ENCODE data around the gene SUPT4H1. TPM values are rescaled to one million over a fixed set of nuclear protein-coding genes. Genes with fewer than 3 reads are reported as not detected.

SUPT4H1 gene
- total and polyA plus RNA-seq, 10 donors: 37.8 to 106 (median 66.6) TPM

DNA sequence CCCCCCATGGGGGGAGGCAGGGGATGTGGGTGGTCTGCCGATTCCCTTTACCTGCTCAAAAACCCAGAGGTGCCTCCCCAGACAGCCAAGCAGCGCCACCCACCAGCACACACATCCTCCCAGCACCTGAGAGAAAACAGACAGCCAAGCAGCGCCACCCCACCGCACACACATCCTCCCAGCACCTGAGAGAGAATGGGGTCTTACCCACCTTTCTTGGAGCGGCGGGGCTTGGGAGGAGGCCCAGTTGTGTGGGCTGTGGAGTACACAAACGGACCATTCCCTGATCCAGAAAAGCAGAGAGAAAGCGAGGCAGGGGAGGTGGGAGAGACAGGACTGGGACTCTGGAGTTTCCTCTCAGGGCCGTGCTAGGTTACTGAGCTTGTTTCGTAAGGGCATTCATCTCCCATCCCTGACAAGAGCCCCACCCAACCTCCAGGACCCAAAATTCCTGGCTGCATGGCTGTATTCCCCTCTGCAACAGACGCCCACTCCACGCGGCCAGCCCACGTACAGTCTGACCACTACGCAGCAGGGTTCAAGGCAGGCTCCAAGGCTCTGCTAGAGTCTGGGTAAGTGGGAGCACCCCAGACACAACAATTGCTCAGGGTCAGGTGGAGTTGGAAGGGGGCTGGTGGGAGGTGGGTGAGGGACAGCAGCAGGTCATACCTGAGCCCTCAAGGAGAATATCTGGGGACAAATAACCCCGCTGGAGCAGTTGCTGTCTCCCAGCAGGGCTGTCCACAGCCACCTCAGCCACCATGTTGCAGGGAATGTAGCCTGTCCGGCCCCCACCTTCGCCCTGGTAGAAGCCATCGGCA, 45.7 kb downstream of the SUPT4H1 start:
- Histone ChIP-seq H3K27me3 (replicated peaks in 1 of 7) (no peaks in the 10 kb centered on the region), H3K9me3 (no peaks in the 10 kb centered on the region), H3K27ac (no peak overlapping the region), H3K4me3 (no peak overlapping the region), H3K4me1 (peaks cover 0 to 25% (median 8%) of the 10 kb centered on the region in 6 donors), H3K36me3 (peaks cover 0 to 46% (median 0%) of the 10 kb centered on the region in 6 donors)
- intact Hi-C loops (cut with DNase I; ENCODE audit: low total_unique reads): no loop called here
- whole genome bisulfite sequencing, 5 donors: 83 to 92% (median 89%) methylated on average over 19 of the region's 19 CpGs
- no peak for DNase-seq
- TF ChIP-seq POLR2AphosphoS5 (IDR thresholded peaks at IDR 0.05) (no peak), POLR2A (IDR thresholded peaks at IDR 0.05) (no peak)
- TF ChIP-seq, protein P1, sequence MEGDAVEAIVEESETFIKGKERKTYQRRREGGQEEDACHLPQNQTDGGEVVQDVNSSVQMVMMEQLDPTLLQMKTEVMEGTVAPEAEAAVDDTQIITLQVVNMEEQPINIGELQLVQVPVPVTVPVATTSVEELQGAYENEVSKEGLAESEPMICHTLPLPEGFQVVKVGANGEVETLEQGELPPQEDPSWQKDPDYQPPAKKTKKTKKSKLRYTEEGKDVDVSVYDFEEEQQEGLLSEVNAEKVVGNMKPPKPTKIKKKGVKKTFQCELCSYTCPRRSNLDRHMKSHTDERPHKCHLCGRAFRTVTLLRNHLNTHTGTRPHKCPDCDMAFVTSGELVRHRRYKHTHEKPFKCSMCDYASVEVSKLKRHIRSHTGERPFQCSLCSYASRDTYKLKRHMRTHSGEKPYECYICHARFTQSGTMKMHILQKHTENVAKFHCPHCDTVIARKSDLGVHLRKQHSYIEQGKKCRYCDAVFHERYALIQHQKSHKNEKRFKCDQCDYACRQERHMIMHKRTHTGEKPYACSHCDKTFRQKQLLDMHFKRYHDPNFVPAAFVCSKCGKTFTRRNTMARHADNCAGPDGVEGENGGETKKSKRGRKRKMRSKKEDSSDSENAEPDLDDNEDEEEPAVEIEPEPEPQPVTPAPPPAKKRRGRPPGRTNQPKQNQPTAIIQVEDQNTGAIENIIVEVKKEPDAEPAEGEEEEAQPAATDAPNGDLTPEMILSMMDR (IDR thresholded peaks at IDR 0.05 in 8 of 11, conservative IDR thresholded peaks at IDR 0.05 in 3 of 11): no peak

DNA sequence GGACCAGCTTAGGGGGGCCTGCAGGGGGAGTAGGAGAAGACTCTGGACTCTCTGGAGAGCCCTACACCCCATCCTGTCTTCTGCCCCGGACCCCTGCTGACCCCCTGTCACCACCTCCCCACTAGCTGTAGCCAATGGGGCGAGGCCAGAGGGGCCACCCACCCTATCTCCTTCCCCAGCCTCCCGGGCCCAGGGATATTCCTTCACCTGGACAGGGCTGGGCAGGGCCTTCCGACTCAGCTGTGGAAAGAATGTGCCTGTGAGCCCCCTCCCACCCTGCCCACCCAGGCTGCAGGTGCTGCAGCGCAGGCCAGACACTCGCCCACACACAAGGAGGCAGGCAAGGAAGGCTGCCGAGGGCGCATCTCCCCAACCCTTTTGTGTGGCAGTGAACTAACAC, 46.4 kb downstream of the SUPT4H1 start:
- DNase-seq: no peak
- TF ChIP-seq POLR2AphosphoS5 (IDR thresholded peaks at IDR 0.05) (no peak), POLR2A (IDR thresholded peaks at IDR 0.05) (no peak)
- TF ChIP-seq, protein P1 (IDR thresholded peaks at IDR 0.05 in 8 of 11, conservative IDR thresholded peaks at IDR 0.05 in 3 of 11): no peak
- intact Hi-C loops (cut with DNase I; ENCODE audit: low total_unique reads): no loop called here
- Histone ChIP-seq H3K4me3 (no peak overlapping the region), H3K27ac (no peak overlapping the region), H3K4me1 (peaks cover 0 to 25% (median 8%) of the 10 kb centered on the region in 6 donors), H3K27me3 (replicated peaks in 1 of 7) (no peaks in the 10 kb centered on the region), H3K9me3 (no peaks in the 10 kb centered on the region), H3K36me3 (peaks cover 0 to 43% (median 0%) of the 10 kb centered on the region in 6 donors)
- 60 to 88% (median 85%) methylated on average over 4 to 8 of the region's 8 CpGs for WGBS, 5 donors

DNA sequence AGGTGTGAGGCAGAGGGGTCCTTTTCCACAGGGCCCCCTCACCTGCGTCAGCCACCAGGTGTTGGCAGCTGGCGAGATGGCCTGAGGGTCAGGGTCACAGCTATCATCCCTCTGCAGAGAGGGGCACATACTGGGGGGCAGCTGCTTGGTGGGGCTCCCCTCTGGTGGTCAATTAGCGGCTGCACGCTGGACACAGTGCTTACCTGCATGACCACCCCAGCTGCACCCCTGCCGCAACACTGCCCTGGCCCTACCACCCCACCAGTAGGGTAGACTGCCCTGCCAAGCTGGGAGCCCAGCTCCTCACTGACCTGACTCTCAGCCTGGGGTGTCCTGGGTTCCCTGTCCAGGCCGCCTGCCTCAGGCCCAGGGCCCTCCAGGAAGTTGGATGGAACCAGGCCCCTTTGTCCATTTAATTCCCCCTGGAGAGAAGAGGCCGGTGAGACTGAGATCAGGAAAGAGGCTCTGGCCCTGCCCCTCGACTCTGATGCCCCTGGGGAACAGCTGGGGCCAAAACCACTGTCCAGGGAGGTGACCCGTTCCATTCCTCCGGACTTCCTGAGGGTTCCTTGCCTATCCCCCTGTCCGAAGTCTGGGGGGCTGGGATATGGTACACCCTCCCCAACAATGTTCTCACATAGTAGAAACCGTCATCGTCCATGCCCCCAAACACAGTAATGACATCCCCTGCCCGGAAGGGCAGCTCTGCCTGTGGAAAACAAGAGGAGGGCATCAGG, 47.1 kb downstream of the SUPT4H1 start:
- TF ChIP-seq POLR2A (IDR thresholded peaks at IDR 0.05) (no peak), POLR2AphosphoS5 (IDR thresholded peaks at IDR 0.05) (no peak)
- TF ChIP-seq, protein P1 (IDR thresholded peaks at IDR 0.05 in 8 of 11, conservative IDR thresholded peaks at IDR 0.05 in 3 of 11): no peak
- Histone ChIP-seq H3K4me1 (peaks cover 0 to 25% (median 8%) of the 10 kb centered on the region in 6 donors), H3K4me3 (no peak overlapping the region), H3K36me3 (peaks cover 0 to 36% (median 0%) of the 10 kb centered on the region in 6 donors), H3K9me3 (no peaks in the 10 kb centered on the region), H3K27ac (no peak overlapping the region), H3K27me3 (replicated peaks in 1 of 7) (no peaks in the 10 kb centered on the region)
- no peak for DNase-seq
- intact Hi-C loops (cut with DNase I; ENCODE audit: low total_unique reads): no loop called here
- whole genome bisulfite sequencing, 5 donors: 74 to 89% (median 85%) methylated on average over 9 to 14 of the region's 14 CpGs

Measured in spleen (tissue), 11 donors.